ENCODE measurements around the gene PCBP3.
"Not testable (repeated sequence)": the region's sequence is repeated elsewhere in the genome, so short reads cannot be mapped to it uniquely, and the experiment has no call there.

PCBP3 gene

DNA sequence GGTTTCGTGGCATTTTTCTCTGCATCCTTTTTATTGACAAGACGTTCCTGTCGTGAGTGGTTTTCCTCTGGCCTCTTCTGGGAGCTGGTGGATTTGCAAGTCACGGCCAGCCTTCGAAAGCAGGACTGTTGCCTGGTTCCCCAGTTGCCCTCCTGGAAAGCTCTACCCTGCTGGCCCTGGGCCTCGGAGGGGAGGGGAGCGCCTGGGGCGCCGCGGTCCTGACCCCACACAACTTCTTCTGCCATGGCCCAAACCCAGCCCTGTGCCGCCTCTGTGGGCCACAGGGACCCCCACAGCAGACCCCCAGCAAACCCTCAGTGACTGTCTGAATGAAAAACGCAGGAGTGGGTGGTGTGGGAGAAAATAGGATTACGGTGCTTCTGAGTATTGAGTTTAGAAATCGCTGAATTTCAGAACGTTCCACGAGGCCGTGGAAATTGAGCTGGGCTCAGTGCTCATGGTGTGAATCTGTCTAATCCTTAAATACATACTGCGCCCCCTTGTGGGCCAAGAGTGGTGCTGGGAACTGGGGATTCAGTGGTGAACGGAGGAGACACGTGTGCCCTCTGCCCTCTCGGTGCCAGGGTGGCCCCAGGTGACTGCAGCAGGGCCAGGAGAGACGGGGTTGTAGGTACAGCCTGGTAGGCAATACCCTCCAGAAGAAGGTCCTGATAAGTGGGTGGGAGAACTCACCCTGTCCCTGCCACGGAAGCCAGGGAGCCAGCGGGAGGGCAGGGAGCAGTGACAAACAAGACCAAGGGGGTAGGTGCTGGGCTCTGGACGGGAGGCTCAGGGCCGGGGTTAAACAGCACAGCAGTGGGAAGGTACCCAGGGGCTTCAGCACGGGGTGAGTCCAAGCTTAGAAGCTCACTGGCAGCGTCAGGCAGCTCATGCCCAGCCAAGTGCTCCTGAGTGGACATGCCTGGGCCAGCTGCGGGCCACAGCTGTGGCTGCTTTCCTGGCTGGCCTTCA, 236.9 kb downstream of the PCBP3 start:
- TF ChIP-seq, protein P1, sequence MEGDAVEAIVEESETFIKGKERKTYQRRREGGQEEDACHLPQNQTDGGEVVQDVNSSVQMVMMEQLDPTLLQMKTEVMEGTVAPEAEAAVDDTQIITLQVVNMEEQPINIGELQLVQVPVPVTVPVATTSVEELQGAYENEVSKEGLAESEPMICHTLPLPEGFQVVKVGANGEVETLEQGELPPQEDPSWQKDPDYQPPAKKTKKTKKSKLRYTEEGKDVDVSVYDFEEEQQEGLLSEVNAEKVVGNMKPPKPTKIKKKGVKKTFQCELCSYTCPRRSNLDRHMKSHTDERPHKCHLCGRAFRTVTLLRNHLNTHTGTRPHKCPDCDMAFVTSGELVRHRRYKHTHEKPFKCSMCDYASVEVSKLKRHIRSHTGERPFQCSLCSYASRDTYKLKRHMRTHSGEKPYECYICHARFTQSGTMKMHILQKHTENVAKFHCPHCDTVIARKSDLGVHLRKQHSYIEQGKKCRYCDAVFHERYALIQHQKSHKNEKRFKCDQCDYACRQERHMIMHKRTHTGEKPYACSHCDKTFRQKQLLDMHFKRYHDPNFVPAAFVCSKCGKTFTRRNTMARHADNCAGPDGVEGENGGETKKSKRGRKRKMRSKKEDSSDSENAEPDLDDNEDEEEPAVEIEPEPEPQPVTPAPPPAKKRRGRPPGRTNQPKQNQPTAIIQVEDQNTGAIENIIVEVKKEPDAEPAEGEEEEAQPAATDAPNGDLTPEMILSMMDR (IDR thresholded peaks at IDR 0.05; ENCODE audit: extremely low read depth, missing control alignments), result peak; percentile 72
- peak; percentile 79 for DNase-seq (ENCODE audit: low spot score)

DNA sequence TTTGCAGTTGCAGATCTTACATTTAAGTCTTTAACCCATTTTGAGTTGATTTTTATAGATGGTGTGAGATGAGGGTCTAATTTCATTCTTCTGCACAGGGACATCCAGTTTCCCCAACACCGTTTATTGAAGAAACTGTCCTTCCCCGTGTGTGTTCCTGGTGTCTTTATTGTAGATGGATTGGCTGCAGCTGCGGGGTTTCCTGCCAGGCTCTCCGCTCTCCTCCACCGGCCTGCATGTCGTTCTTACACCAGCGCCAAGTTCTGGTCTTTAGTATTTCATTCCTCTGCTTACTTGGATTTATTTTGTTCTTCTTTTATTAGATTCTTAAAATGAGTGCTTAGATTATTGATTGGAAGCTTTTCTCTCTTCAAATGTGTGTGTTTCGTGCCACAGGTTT, 239.1 kb downstream of the PCBP3 start:
- DNase-seq (ENCODE audit: low spot score), result no peak
- TF ChIP-seq, protein P1 (IDR thresholded peaks at IDR 0.05; ENCODE audit: extremely low read depth, missing control alignments), result no peak

DNA sequence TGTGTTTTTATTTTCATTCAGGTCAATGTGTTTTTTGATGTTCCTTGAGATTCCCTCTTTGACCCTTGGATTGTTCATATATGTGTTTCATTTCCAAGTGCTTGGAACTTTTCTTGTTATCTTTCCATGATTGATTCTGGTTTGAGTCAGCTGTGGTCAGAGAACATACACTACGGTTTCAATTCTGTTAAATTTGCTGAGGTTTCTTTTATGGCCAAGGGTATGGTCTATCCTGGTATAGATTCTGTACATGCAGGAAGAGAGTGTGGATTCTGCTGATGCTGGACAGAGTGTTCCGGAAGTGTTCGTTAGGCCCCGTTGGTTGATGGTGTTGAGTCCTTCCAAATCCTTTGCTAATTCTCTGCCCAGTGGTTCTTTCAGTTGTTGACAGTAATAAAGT, 239.6 kb downstream of the PCBP3 start:
- TF ChIP-seq, protein P1 (IDR thresholded peaks at IDR 0.05; ENCODE audit: extremely low read depth, missing control alignments), result no peak
- DNase-seq (ENCODE audit: low spot score), result no peak

DNA sequence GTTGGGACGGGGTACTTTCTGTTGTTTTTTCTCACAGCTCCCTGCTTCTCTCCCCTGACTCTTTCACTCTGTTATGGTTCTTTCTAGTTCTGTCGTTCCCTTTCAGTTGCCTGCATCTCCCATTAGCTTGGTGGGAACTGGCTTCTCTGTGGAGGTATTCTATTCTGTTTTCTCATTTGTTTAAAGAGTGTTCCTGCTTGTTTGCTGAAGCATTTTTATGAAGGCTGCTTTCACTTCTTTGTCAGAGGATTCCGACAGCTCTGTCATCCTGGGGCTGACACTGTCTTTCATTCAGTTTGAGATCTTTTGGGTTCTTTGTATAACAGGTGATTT, 242.0 kb downstream of the PCBP3 start:
- TF ChIP-seq, protein P1 (IDR thresholded peaks at IDR 0.05; ENCODE audit: extremely low read depth, missing control alignments), result no peak
- DNase-seq (ENCODE audit: low spot score), result no peak

DNA sequence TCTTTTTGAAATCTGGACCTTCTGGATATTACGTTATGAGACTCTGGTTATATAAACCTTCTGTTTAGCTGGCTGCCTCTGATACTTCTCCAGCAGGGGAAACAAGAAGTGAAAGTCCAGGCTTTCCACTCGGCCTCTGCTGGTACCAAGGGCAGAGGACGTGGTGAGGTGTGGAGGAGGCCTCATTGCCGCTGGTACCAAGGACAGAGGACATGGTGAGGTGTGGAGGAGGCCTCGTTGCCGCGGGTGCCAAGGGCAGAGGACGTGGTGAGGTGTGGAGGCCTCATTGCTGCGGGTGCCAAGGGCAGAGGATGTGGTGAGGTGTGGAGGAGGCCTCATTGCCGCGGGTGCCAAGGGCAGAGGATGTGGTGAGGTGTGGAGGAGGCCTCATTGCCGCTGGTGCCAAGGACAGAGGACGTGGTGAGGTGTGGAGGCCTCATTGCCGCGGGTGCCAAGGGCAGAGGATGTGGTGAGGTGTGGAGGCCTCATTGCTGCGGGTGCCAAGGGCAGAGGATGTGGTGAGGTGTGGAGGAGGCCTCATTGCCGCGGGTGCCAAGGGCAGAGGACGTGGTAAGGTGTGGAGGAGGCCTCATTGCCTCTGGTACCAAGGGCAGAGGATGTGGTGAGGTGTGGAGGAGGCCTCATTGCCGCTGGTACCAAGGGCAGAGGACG, 242.5 kb downstream of the PCBP3 start:
- not testable (repeated sequence) for DNase-seq (ENCODE audit: low spot score)

DNA sequence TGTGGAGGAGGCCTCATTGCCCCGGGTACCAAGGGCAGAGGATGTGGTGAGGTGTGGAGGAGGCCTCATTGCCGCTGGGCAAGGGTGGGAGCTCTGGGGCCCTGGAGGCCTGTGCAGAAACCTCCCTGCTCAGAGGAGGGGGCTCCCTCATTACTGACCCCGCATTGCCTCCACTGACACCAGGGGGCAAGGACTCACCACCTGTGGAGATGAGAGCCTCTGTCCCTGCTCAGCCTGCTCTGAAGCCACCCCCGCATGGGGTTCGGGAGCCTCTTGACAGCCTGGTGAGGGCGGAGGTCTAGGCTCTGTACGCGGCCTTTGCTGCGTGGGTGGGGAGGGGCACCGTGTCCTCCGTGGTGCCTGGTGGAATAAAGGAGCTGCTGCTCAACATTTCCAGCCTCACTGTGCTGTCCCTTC, 243.1 kb downstream of the PCBP3 start:
- TF ChIP-seq, protein P1 (IDR thresholded peaks at IDR 0.05; ENCODE audit: extremely low read depth, missing control alignments), result no peak

DNA sequence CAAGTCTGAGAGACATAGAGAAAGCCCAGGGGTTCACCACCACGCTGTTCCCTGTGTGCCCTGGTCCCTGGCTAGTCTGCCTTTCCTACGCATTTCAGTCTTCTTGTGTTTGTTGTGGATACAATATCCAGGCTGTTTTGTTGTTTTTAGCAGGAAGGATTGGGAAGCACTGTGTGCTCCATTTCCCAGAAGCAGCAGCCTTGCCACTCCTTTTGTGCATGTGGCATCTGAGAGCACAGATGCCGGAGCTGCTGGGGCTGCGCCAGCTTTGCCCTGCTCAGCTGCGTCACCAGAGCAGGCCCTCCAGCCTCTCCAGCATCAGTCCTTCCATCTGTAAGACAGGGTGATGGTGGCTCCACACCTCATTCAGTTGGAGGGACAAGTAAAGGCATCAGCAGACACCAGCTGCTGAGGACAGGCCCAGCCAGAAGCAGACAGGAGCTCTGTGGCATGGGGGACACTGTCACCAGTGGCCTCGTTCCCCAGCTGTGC, 243.6 kb downstream of the PCBP3 start:
- DNase-seq (ENCODE audit: low spot score), result no peak
- TF ChIP-seq, protein P1 (IDR thresholded peaks at IDR 0.05; ENCODE audit: extremely low read depth, missing control alignments), result no peak

More for the DNA sequence above, 243.1 kb downstream of the PCBP3 start:
- DNase-seq (ENCODE audit: low spot score), result no peak
